HEK293T (cell line): ENCODE results near the gene BMAL1.

Experiments used
- ARNT ChIP-seq: fragments of 450-650 bp; IDR thresholded peaks from 2 replicates; pipeline ENCODE4 v1.6.1; 2017; ENCODE audit warnings: mild to moderate bottlenecking
- FOXK2 ChIP-seq: fragments of 450-650 bp; IDR thresholded peaks from 2 replicates; pipeline ENCODE4 v1.6.1; 2016; ENCODE audit warnings: mild to moderate bottlenecking
- FOXM1 ChIP-seq: fragments of 450-650 bp; IDR thresholded peaks from 2 replicates; pipeline ENCODE4 v1.6.1; 2017; ENCODE audit warnings: mild to moderate bottlenecking, borderline replicate concordance
- NFRKB ChIP-seq: fragments of 450-650 bp; IDR thresholded peaks from 2 replicates; pipeline ENCODE4 v1.6.1; 2016; ENCODE audit warnings: mild to moderate bottlenecking, moderate library complexity
- SUZ12 ChIP-seq: fragments of 450-650 bp; IDR thresholded peaks from 2 replicates; pipeline ENCODE4 v1.6.1; 2016; ENCODE audit warnings: mild to moderate bottlenecking

DNA sequence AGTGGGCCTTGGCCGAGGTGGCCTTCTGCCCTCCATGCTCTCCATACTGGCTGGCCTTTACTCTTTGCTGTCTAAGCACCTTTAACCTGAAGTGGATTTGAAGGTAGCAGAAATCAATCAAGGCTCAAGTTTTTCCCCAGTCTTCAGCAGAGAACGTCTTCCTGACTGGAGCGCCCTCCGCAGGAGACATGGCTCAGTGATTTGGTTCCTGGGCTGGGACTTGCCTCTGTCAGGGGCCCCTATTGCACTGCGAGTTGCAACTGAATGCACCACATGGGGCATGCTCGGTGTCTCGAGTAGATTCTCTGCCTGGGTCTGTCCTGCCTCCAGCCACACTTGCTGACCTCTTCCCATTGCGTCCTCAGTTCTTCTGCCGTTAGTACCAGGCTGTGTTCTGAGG is 79.6 kb downstream of the BMAL1 start:
- TF ChIP-seq FOXM1 = no peak
- no peak for TF ChIP-seq ARNT
- TF ChIP-seq NFRKB = no peak
- TF ChIP-seq FOXK2 = no peak
- TF ChIP-seq SUZ12 = no peak
